Measurements from ENCODE around the gene OGFR.
A peak's percentile ranks its signal among the peaks of the same experiment; 100 is the strongest.

The OGFR gene

GRCh38 chr20:62785393-62785792 is 19.2 kb upstream of the OGFR start:
- no peak for DNase-seq

GRCh38 chr20:62786157-62786556 is 18.5 kb upstream of the OGFR start:
- no peak for DNase-seq

- no peak for DNase-seq
Measured at GRCh38 chr20:62787321-62787720, 17.3 kb upstream of the OGFR start.

- DNase-seq = no peak
Measured at GRCh38 chr20:62787866-62788265, 16.8 kb upstream of the OGFR start.

- DNase-seq = no peak
Measured at GRCh38 chr20:62788607-62789006, 16.0 kb upstream of the OGFR start.

GRCh38 chr20:62790075-62790474 is 14.6 kb upstream of the OGFR start:
- DNase-seq = no peak

- peak; percentile 47 for DNase-seq
Measured at GRCh38 chr20:62791301-62792181, 13.1 kb upstream of the OGFR start.

GRCh38 chr20:62792182-62792939 is 12.3 kb upstream of the OGFR start:
- no peak for DNase-seq

- DNase-seq = no peak
Measured at GRCh38 chr20:62792940-62793756, 11.5 kb upstream of the OGFR start.

GRCh38 chr20:62793757-62794006 is 11.0 kb upstream of the OGFR start:
- DNase-seq = no peak

GRCh38 chr20:62794007-62794724 is 10.5 kb upstream of the OGFR start:
- peak; percentile 71 for DNase-seq

GRCh38 chr20:62795023-62795761 is 9.4 kb upstream of the OGFR start:
- DNase-seq = no peak

GRCh38 chr20:62796699-62797491 is 7.7 kb upstream of the OGFR start:
- no peak for DNase-seq

GRCh38 chr20:62797671-62798532 is 6.7 kb upstream of the OGFR start:
- no peak for DNase-seq

- no peak for DNase-seq
Measured at GRCh38 chr20:62799036-62799435, 5.6 kb upstream of the OGFR start.

- no peak for DNase-seq
Measured at GRCh38 chr20:62799459-62799858, 5.2 kb upstream of the OGFR start.

- DNase-seq = no peak
Measured at GRCh38 chr20:62799873-62800272, 4.8 kb upstream of the OGFR start.

- no peak for DNase-seq
Measured at GRCh38 chr20:62800314-62801259, 4.0 kb upstream of the OGFR start.

Data from T1000 (cell line).